ENCODE data around the gene PABPN1L. TPM values are rescaled to one million over a fixed set of nuclear protein-coding genes. Genes with fewer than 3 reads are reported as not detected.

PABPN1L gene
- total and polyA plus RNA-seq, 2 of the 8 experiments (the other 6 are each of a cell fraction or from before 2014, with no cell fraction given), result not detected

DNA sequence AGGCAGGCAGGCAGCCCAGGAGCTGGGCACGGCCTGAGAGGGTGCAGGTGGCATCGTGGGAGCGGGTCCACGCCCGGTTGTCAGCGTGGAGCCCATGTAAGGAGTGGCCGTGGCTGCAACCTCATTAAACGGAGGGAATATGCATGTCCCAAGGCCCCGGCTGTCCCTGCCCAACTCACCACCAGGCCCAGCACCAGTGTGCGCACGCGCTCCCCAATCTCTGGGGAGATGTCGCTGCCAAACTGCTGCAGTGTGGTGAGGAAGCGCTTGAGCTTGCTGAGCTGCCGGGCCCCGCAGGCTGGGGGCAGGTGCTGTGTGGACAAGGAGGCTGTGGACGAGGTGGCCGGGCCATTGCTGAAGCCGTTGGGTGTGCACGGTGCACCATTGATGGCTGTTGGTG lies 25.6 kb upstream of the PABPN1L start:
- 85% methylated on average over 16 of the region's 20 CpGs; no CpG with 5 or more reads in 1 of the 2 experiments for WGBS, 2 experiments (ENCODE audit: extremely low coverage in 1 of 2, insufficient coverage in 1 of 2, insufficient read length in 1 of 2, insufficient replicate concordance in 2 of 2, low coverage in 1 of 2, low lambda C conversion rate in 2 of 2, missing lambda C conversion rate in 1 of 2)
- H4K5ac ChIP-seq (ENCODE audit: insufficient read length, low read depth, low read length), result no peak overlapping the region
- H3K14ac ChIP-seq (ENCODE audit: insufficient read length), result no peak overlapping the region
- H2BK20ac ChIP-seq (ENCODE audit: low read length), result no peak overlapping the region
- no peak overlapping the region for H3K56ac ChIP-seq (replicated peaks; ENCODE audit: insufficient read length, low read depth, low read length)
- H3K79me2 ChIP-seq (ENCODE audit: control insufficient read depth in 1 of 2, insufficient read depth in 2 of 2, low read length in 2 of 2), result no peaks in the 10 kb centered on the region
- 0 out of 7 replicates have a peak, but pooled peaks cover 0 to 2% (median 0%) of the 10 kb centered on the region in 4 experiments for H3K27me3 ChIP-seq (replicated peaks in 1 of 4; ENCODE audit: control insufficient read depth in 3 of 4, extremely low read depth in 1 of 4, insufficient read depth in 3 of 4, low read length in 3 of 4)
- CTCF ChIA-PET (ENCODE audit: partially characterized antibody), result no interaction called here
- H4K20me1 ChIP-seq (replicated peaks in 1 of 2; ENCODE audit: control insufficient read depth in 1 of 2, insufficient read depth in 2 of 2, low read length in 2 of 2), result no peaks in the 10 kb centered on the region
- peak overlapping the region; percentile 57; the same call in 1 of the 2 replicates for H4K8ac ChIP-seq (ENCODE audit: extremely low read depth, insufficient read depth, low read length)
- no peak overlapping the region for H2BK120ac ChIP-seq (replicated peaks; ENCODE audit: low read depth, low read length)
- POLR2A ChIA-PET (ENCODE audit: partially characterized antibody), result interaction anchor here (1.2 to 1.4 kb wide), 2 partner anchors 9 to 82 kb away, joined by 4 to 8 read pairs; no protein-coding TSS in a partner anchor
- no peak overlapping the region for H3K4me3 ChIP-seq (ENCODE audit: extremely low read depth in 1 of 4, insufficient read depth in 2 of 4, low read depth in 3 of 4, low read length in 4 of 4)
- H3K79me1 ChIP-seq (ENCODE audit: low read depth, low read length), result no peaks in the 10 kb centered on the region
- no peak for DNase-seq (ENCODE audit: low read depth in 1 of 2, low spot score in 2 of 2)
- peaks cover 0 to 4% (median 0%) of the 10 kb centered on the region in 4 experiments; a peak in 1 of 7 replicates for H3K4me1 ChIP-seq (replicated peaks in 1 of 4; ENCODE audit: control insufficient read depth in 3 of 4, insufficient read depth in 4 of 4, low read length in 3 of 4)
- H2AK5ac ChIP-seq (ENCODE audit: low read depth, low read length), result no peak overlapping the region
- no peak overlapping the region for H3K4ac ChIP-seq (replicated peaks; ENCODE audit: insufficient read length, low read depth, low read length)
- H3K9ac ChIP-seq (replicated peaks in 1 of 4; ENCODE audit: extremely low read depth in 1 of 4, low read depth in 3 of 4, low read length in 3 of 4), result no peak overlapping the region
- H3K9me3 ChIP-seq (ENCODE audit: insufficient read depth in 2 of 2, low read depth in 1 of 2, low read length in 1 of 2), result no peaks in the 10 kb centered on the region
- H4K91ac ChIP-seq (replicated peaks; ENCODE audit: insufficient read length, low read length), result no peak overlapping the region
- no peak overlapping the region for H3K27ac ChIP-seq (ENCODE audit: low read depth, low read length)
- H3K4me2 ChIP-seq (ENCODE audit: insufficient read depth in 1 of 2, low read depth in 2 of 2, low read length in 2 of 2), result no peak overlapping the region
- no peaks in the 10 kb centered on the region for H3K36me3 ChIP-seq (ENCODE audit: control insufficient read depth in 2 of 4, insufficient read depth in 4 of 4, low read length in 3 of 4)
- no peak overlapping the region for H3K23ac ChIP-seq (ENCODE audit: insufficient read length)
- H2BK12ac ChIP-seq (ENCODE audit: low read depth, low read length), result no peak overlapping the region
- H2AFZ ChIP-seq (ENCODE audit: low read length), result no peak overlapping the region
- no peak for TF ChIP-seq BACH1 (IDR thresholded peaks at IDR 0.05; ENCODE audit: low read length)
- TF ChIP-seq BRCA1 (IDR thresholded peaks at IDR 0.05; ENCODE audit: low read depth, low read length), result no peak
- TF ChIP-seq, protein P1, sequence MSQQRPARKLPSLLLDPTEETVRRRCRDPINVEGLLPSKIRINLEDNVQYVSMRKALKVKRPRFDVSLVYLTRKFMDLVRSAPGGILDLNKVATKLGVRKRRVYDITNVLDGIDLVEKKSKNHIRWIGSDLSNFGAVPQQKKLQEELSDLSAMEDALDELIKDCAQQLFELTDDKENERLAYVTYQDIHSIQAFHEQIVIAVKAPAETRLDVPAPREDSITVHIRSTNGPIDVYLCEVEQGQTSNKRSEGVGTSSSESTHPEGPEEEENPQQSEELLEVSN (IDR thresholded peaks at IDR 0.05), result no peak
- no peak for TF ChIP-seq SP1 (IDR thresholded peaks at IDR 0.05; ENCODE audit: low read depth, low read length)
- no peak for TF ChIP-seq SUZ12 (IDR thresholded peaks at IDR 0.05; ENCODE audit: low read length)
- TF ChIP-seq SRF (IDR thresholded peaks at IDR 0.05; ENCODE audit: low read depth, low read length), result no peak
- TF ChIP-seq CEBPB (IDR thresholded peaks at IDR 0.05; ENCODE audit: low read depth, low read length), result no peak
- TF ChIP-seq TEAD4 (IDR thresholded peaks at IDR 0.05; ENCODE audit: low read depth, low read length), result no peak
- TF ChIP-seq, protein P2, sequence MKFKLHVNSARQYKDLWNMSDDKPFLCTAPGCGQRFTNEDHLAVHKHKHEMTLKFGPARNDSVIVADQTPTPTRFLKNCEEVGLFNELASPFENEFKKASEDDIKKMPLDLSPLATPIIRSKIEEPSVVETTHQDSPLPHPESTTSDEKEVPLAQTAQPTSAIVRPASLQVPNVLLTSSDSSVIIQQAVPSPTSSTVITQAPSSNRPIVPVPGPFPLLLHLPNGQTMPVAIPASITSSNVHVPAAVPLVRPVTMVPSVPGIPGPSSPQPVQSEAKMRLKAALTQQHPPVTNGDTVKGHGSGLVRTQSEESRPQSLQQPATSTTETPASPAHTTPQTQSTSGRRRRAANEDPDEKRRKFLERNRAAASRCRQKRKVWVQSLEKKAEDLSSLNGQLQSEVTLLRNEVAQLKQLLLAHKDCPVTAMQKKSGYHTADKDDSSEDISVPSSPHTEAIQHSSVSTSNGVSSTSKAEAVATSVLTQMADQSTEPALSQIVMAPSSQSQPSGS (IDR thresholded peaks at IDR 0.05; ENCODE audit: low read length), result no peak
- no peak for TF ChIP-seq JUND (IDR thresholded peaks at IDR 0.05; ENCODE audit: low read length)
- no peak for TF ChIP-seq CBX5 (IDR thresholded peaks at IDR 0.05; ENCODE audit: low read depth, low read length)
- no peak for TF ChIP-seq CBX8 (IDR thresholded peaks at IDR 0.05; ENCODE audit: borderline replicate concordance, low read depth, low read length)
- no peak overlapping the region for H3K18ac ChIP-seq (ENCODE audit: extremely low read depth, low read length)
- H2BK15ac ChIP-seq (ENCODE audit: low read length), result no peak overlapping the region
- FAIRE-seq, result no peak
- no peaks in the 10 kb centered on the region for H3K23me2 ChIP-seq (ENCODE audit: low read depth, low read length)
- no peak overlapping the region; the same call in 1 of the 2 replicates for H2BK5ac ChIP-seq (ENCODE audit: low read depth, low read length)

Measured in H1 (cell line).